Measurements from ENCODE around the gene MARVELD3. TPM values are rescaled to one million over a fixed set of nuclear protein-coding genes. Genes with fewer than 3 reads are reported as not detected.

MARVELD3 gene
- total RNA-seq, 1 donor from 2014 or later = 6.0 TPM

GRCh38 chr16:71618429-71618828 is 7.6 kb upstream of the MARVELD3 start:
- no peak for ATAC-seq
- no peak for DNase-seq (ENCODE audit: low spot score)

DNA sequence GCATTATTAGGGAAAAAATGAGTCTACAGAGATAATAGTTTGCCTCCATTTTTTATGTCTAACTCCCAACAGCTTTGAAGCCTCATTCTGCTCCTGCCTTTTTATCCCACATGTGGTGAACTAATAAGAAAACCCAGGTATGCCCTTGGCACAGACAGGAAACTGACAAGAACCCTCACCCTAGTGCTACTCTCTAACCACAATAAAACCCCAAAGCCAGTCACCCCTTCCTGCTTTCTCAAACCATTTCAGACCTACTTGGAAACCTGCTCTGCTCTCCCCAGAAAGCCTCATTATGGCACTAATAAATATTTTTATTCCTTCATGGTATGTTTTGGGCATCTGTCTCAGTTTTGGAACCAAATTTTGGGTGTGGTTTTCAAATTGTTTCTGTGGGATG is 3.9 kb upstream of the MARVELD3 start:
- no peak for DNase-seq (ENCODE audit: low spot score)
- ATAC-seq = no peak

- ATAC-seq (peak; percentile 70), DNase-seq (ENCODE audit: low spot score) (no peak)
Observed at GRCh38 chr16:71623597-71623996, 2.4 kb upstream of the MARVELD3 start.

- DNase-seq (ENCODE audit: low spot score) = no peak
- ATAC-seq = no peak
Observed at GRCh38 chr16:71625113-71625850, 702 bp upstream of the MARVELD3 start.

DNA sequence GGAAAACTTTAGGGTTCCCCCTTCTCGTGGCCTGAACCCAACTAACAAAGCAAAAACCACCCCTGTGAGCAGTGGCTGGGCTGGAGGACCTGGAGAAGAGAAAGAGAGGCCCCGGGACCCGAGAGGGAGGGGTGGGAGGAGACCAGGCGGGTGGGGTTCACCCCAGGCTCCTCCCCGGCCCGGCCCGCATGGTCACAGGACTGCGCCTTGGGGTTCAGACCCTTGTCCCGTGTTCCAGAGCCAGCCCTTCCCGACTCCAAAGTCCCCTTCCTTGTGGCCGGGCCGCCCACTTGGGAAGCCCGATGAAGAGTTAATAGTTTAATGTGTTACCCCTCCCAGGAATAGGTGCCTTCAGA is 852 bp downstream of the MARVELD3 start:
- DNase-seq (ENCODE audit: low spot score) = no peak

DNA sequence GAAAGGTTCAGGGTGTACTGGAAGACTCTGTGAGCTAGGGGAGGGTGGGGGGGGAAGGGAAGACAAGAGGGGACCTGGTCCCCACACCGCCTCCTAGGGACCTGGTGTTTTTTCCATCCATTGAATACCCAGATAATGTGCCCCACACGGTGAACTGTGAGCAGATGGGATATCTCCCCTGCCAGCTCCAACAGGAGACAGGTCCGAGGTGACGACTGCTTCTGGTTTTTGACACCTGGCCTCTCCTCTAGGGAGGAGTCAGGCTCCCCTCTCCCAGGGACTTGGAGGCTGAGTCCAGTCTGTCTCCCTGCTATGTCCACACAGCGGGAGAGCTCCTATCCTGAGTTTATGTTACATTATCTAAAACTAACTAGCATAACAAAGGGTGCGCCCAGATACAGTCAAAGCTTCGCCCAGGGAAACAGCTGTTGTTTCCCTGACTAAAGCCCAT is 1.8 kb downstream of the MARVELD3 start:
- no peak for DNase-seq (ENCODE audit: low spot score)
- no peak for ATAC-seq

More for the DNA sequence above, 852 bp downstream of the MARVELD3 start:
- ATAC-seq = peak; percentile 53

- ATAC-seq = no peak
Observed at GRCh38 chr16:71628810-71629209, 2.8 kb downstream of the MARVELD3 start.

DNA sequence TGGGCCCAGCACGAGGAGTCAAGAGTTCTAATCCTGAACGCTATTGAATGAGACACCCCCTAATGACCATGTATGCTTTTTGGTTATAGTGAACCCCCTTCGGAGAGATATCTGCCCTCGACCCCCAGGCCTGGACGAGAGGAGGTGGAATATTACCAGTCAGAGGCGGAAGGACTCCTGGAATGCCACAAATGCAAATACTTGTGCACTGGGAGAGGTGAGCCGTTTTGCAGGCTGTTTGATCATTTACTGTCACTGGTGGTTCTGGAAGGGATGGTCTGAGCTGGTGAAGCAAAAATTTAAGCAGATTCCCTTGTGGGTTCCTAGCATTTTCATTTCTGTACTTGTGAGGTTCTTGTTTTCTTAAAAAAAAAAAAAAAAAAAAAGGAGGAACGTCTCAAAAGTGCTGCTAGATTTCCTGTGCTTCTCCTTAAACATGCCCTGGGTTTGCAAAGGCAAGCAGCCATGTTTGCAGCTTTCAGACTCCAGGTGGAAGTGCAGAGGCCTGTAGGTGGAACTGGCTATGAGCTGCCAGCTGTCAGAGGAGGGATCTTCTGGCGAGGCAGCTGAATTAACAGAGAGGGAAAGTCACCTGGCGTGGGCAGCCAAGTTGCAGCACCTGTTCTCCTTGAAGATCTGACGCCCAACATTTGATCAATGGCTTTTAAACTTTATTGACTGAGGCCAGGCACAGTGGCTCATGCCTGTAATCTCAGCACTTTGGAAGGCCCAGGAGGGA is 3.5 kb downstream of the MARVELD3 start:
- no peak for ATAC-seq
- DNase-seq (ENCODE audit: low spot score) = no peak

More at GRCh38 chr16:71628810-71629209, 2.8 kb downstream of the MARVELD3 start:
- DNase-seq (ENCODE audit: low spot score) = no peak

GRCh38 chr16:71630808-71631207 is 4.8 kb downstream of the MARVELD3 start:
- ATAC-seq = no peak
- no peak for DNase-seq (ENCODE audit: low spot score)

DNA sequence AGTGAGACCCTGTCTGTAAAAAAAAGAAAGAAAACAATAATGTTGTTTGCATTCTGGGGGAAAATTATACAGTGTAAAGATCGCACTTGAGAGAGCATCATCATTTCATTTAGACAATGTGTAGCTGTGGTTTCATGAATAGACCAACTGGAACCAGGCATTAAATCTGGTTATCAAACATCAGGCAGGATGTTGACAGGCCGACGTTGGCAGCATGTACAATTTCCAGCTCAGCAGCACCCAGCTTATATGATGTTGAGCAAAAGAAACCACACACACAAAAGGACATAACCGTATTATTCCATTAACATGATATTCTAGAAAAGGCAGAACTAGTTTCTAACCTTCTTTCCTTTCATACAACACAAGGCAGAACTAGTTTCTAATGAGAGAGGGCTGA is 5.8 kb downstream of the MARVELD3 start:
- ATAC-seq (no peak), DNase-seq (ENCODE audit: low spot score) (no peak)

DNA sequence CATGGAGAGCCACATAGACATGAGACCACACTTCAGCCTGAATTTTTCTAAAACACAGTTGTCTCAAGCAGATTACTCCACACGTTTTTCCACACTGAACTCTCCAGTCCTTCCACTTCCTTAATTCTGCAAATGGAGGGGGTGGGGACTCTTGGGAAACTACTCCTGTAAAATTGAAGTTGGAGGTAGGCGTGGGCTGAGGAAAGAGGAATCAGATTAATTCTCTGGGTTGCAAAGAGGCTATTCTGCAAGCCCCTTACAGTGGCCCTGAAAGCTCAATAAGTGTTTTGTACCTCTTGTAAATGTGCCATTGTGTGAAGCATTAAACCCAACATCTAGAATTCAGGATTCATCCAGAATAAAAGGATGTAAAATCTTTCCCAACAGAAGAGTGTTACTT is 9.6 kb downstream of the MARVELD3 start:
- DNase-seq (ENCODE audit: low spot score) (no peak), ATAC-seq (no peak)

GRCh38 chr16:71637398-71637797 is 11.4 kb downstream of the MARVELD3 start:
- no peak for DNase-seq (ENCODE audit: low spot score)
- ATAC-seq = no peak

GRCh38 chr16:71645450-71645849 is 19.5 kb downstream of the MARVELD3 start:
- no peak for DNase-seq (ENCODE audit: low spot score)
- ATAC-seq = peak; percentile 97

DNA sequence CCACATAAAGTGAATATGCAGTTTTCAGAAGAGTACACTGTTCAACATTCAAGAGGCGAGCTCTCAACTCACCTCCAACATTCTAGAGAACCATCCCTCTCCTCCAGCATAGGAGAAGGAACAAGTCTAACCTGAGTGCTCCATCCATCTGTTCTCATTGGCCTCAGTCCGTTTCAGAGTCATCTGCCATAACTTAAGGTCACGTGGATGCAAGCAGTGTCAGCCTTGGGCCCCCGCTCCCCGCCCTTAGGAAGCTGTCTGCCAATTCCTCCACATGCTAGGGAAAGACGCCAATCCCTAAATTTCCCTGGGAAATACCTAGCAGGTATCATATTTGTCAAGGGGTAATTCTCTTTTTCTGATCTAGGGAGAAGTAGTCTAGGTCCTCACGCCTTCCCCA is 21.4 kb downstream of the MARVELD3 start:
- DNase-seq (ENCODE audit: low spot score) (no peak), ATAC-seq (no peak)

DNA sequence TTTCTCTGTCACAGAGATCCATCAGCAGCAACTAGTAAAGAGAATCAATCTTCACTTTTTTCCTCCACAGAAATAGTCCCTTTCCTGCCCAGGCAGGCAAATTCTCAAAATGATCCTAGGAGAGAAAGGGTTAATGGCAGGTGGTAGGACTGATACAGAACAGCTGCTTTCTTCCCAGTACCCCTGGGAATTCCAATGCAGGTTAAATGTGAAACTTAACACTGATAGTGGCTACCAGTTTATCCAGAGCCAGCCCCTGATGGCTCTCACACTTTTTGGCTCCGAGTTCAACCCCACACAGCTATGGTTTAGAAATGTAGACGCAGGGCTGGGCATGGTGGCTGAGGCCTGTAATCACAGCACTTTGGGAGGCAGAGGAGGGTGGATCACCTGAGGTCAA is 22.2 kb downstream of the MARVELD3 start:
- ATAC-seq (no peak), DNase-seq (ENCODE audit: low spot score) (no peak)

GRCh38 chr16:71648921-71649320 is 22.9 kb downstream of the MARVELD3 start:
- ATAC-seq (peak; percentile 66), DNase-seq (ENCODE audit: low spot score) (no peak)

DNA sequence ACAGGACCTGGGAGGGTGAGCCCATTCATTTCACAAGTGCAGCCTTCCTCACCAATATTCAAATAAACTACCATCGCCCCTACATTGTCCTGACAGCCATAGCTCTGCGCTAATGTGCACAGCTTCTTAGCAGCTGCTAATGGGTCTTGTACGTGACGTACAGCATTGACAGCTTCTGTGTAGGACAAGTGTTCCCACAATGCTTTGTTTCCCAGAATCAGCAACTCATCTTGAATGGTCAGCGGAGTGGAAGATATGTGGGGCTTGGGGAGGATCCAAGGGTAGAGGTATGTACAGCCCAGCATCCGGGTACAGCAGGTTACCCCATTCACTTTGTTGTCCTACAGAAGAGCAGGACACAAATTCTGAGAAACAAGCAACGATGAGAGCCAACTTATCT is 23.7 kb downstream of the MARVELD3 start:
- no peak for ATAC-seq
- no peak for DNase-seq (ENCODE audit: low spot score)

- DNase-seq (ENCODE audit: low spot score) (no peak), ATAC-seq (no peak)
Observed at GRCh38 chr16:71658771-71659170, 32.8 kb downstream of the MARVELD3 start.

DNA sequence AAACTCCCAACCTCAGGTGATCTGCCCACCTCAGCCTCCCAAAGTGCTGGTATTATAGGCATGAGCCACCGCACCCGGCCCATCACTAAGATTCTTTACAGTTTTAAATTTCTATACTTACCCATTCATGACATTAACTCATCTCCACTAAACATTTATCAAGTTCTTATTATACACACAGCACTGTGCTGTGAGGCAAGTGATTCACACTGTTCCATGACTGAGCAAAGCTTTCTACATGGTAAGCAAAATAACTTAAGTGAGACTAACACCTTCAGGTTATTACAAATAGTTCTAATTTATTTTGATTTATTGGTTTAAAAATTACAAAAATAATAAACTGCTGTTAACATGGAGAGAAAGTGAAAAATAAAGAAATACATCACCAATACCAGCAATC is 33.5 kb downstream of the MARVELD3 start:
- no peak for ATAC-seq

GRCh38 chr16:71666264-71666663 is 40.3 kb downstream of the MARVELD3 start:
- ATAC-seq = peak; percentile 36
- no peak for DNase-seq (ENCODE audit: low spot score)

More for the DNA sequence above, 33.5 kb downstream of the MARVELD3 start:
- no peak for DNase-seq (ENCODE audit: low spot score)

GRCh38 chr16:71666928-71667707 is 41.1 kb downstream of the MARVELD3 start:
- DNase-seq (ENCODE audit: low spot score) (no peak), ATAC-seq (peak; percentile 91)

All from left lobe of liver (tissue), 2 donors.